DND-41 (cell line): ENCODE results near the gene IL17RE.

Source experiments
- ATAC-seq: fragments of 200-7000 bp; cut with Tn5 transposase; 3 replicates; pipeline ENCODE4 v1.9.1; 2021; ENCODE audit warnings: low read depth; ENCODE audit not compliant: insufficient read depth
- DNase-seq: peaks from one replicate; pipeline ENCODE4 v3.0.0-alpha.2; 2020
- H2AFZ ChIP-seq: 2 replicates; pipeline ENCODE4 v1.6.0; 2012; ENCODE audit warnings: low read depth, low read length
- H3K27ac ChIP-seq: 2 replicates; pipeline ENCODE4 v1.5.1; 2012; ENCODE audit warnings: low read length, inconsistent platforms
- H3K27me3 ChIP-seq: fragments of 200-600 bp; sonication (generic); 2 replicates; pipeline ENCODE4 v1.6.0; 2012; ENCODE audit warnings: low read length, mild to moderate bottlenecking, inconsistent platforms; ENCODE audit not compliant: insufficient read depth, poor library complexity
- H3K36me3 ChIP-seq: 2 replicates; pipeline ENCODE4 v1.5.1; 2012; ENCODE audit warnings: low read length, inconsistent platforms; ENCODE audit not compliant: insufficient read depth
- H3K4me1 ChIP-seq: 2 replicates; pipeline ENCODE4 v1.5.1; 2012; ENCODE audit warnings: mild to moderate bottlenecking, low read length; ENCODE audit not compliant: insufficient read depth
- H3K4me2 ChIP-seq: 2 replicates; pipeline ENCODE4 v1.6.0; 2012; ENCODE audit warnings: mild to moderate bottlenecking, moderate library complexity, low read length, inconsistent platforms; ENCODE audit not compliant: insufficient read depth
- H3K4me3 ChIP-seq, 2 experiments: fragments of 200-600 bp in 1 of 2; shearing (Covaris generic) in 1 of 2; 2 replicates each; pipeline ENCODE4 v1.5.1; 2012 to 2016; ENCODE audit warnings: inconsistent platforms in 2 of 2, low read length in 2 of 2, mild to moderate bottlenecking in 2 of 2, low read depth in 1 of 2, moderate library complexity in 1 of 2
- H3K79me2 ChIP-seq: 2 replicates; pipeline ENCODE4 v1.6.0; 2012; ENCODE audit warnings: low read length, inconsistent platforms; ENCODE audit not compliant: insufficient read depth
- H3K9ac ChIP-seq: 2 replicates; pipeline ENCODE4 v1.6.0; 2012; ENCODE audit warnings: low read depth, mild to moderate bottlenecking, inconsistent platforms, low read length, moderate library complexity
- H3K9me3 ChIP-seq: 2 replicates; pipeline ENCODE4 v1.5.1; 2012; ENCODE audit warnings: low read length, moderate library complexity, mild to moderate bottlenecking, inconsistent platforms; ENCODE audit not compliant: insufficient read depth, severe bottlenecking
- H4K20me1 ChIP-seq: 2 replicates; pipeline ENCODE4 v1.6.0; 2012; ENCODE audit warnings: low read length; ENCODE audit not compliant: insufficient read depth
- EZH2 ChIP-seq: IDR thresholded peaks from 3 replicates; pipeline ENCODE4 v1.6.1; 2012; ENCODE audit warnings: borderline replicate concordance, low read depth, mild to moderate bottlenecking, moderate library complexity, low read length, inconsistent platforms; ENCODE audit not compliant: severe bottlenecking
- TF ChIP-seq, protein P1 (sequence below): IDR thresholded peaks from 2 replicates; pipeline ENCODE4 v1.5.1; 2012; ENCODE audit warnings: borderline replicate concordance, low read length, moderate library complexity, mild to moderate bottlenecking; ENCODE audit not compliant: poor library complexity, severe bottlenecking; ENCODE audit errors: extremely low read depth

IL17RE gene

GRCh38 chr3:9955611-9956352, 53.1 kb downstream of the IL17RE start:
- Histone ChIP-seq H3K79me2 (no peaks in the 10 kb centered on the region), H3K4me2 (no peak overlapping the region), H3K9ac (no peak overlapping the region), H3K36me3 (no peaks in the 10 kb centered on the region), H3K9me3 (no peaks in the 10 kb centered on the region), H3K27me3 (peaks cover 13% of the 10 kb centered on the region), H4K20me1 (no peaks in the 10 kb centered on the region), H3K27ac (no peak overlapping the region), H3K4me3 (no peak overlapping the region), H3K4me1 (peaks cover 14% of the 10 kb centered on the region), H2AFZ (no peak overlapping the region)
- DNase-seq (no peak), ATAC-seq (no peak)
- TF ChIP-seq, protein P1, sequence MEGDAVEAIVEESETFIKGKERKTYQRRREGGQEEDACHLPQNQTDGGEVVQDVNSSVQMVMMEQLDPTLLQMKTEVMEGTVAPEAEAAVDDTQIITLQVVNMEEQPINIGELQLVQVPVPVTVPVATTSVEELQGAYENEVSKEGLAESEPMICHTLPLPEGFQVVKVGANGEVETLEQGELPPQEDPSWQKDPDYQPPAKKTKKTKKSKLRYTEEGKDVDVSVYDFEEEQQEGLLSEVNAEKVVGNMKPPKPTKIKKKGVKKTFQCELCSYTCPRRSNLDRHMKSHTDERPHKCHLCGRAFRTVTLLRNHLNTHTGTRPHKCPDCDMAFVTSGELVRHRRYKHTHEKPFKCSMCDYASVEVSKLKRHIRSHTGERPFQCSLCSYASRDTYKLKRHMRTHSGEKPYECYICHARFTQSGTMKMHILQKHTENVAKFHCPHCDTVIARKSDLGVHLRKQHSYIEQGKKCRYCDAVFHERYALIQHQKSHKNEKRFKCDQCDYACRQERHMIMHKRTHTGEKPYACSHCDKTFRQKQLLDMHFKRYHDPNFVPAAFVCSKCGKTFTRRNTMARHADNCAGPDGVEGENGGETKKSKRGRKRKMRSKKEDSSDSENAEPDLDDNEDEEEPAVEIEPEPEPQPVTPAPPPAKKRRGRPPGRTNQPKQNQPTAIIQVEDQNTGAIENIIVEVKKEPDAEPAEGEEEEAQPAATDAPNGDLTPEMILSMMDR: no peak
- TF ChIP-seq EZH2: no peak

GRCh38 chr3:9957214-9957613, 54.6 kb downstream of the IL17RE start:
- Histone ChIP-seq H3K9me3 (no peaks in the 10 kb centered on the region), H2AFZ (no peak overlapping the region), H3K9ac (no peak overlapping the region), H3K79me2 (no peaks in the 10 kb centered on the region), H3K36me3 (peaks cover 5% of the 10 kb centered on the region; the same call in 1 of the 2 replicates), H4K20me1 (no peaks in the 10 kb centered on the region), H3K4me1 (peaks cover 4% of the 10 kb centered on the region), H3K27ac (no peak overlapping the region), H3K4me3 (no peak overlapping the region), H3K27me3 (peaks cover 3% of the 10 kb centered on the region), H3K4me2 (no peak overlapping the region)
- ATAC-seq (no peak), DNase-seq (no peak)
- TF ChIP-seq, protein P1: no peak
- no peak for TF ChIP-seq EZH2

- H3K36me3 ChIP-seq: peaks cover 54% of the 10 kb centered on the region
- no peaks in the 10 kb centered on the region for H3K79me2 ChIP-seq
- H3K27me3 ChIP-seq: no peaks in the 10 kb centered on the region
- no peaks in the 10 kb centered on the region for H3K9me3 ChIP-seq
- no peak overlapping the region for H3K27ac ChIP-seq
- no peak overlapping the region for H2AFZ ChIP-seq
- no peaks in the 10 kb centered on the region for H3K4me1 ChIP-seq
- H3K4me3 ChIP-seq: no peak overlapping the region
- no peak overlapping the region for H3K9ac ChIP-seq
- no peak for ATAC-seq
- H3K4me2 ChIP-seq: no peak overlapping the region
- no peak for DNase-seq
- TF ChIP-seq, protein P1: no peak
- TF ChIP-seq EZH2: no peak
- no peaks in the 10 kb centered on the region for H4K20me1 ChIP-seq
Measured at GRCh38 chr3:9965200-9965875, 62.7 kb downstream of the IL17RE start.
